H1 (cell line): ENCODE measurements around the gene NAV2. TPM values are rescaled to one million over a fixed set of nuclear protein-coding genes. Genes with fewer than 3 reads are reported as not detected.

Experiments
- E2F6 ChIP-seq: IDR thresholded peaks from 2 replicates; pipeline ENCODE4 v1.6.1; 2012; ENCODE audit warnings: inconsistent platforms
- HDAC2 ChIP-seq, 2 experiments: fragments of 300-600 bp in 1 of 2; sonication (generic) in 1 of 2; IDR thresholded peaks; 2 replicates each; pipeline ENCODE4 v1.6.1; 2011 to 2012; ENCODE audit warnings: low read depth in 2 of 2, low read length in 2 of 2, mild to moderate bottlenecking in 2 of 2, moderate library complexity in 2 of 2, borderline replicate concordance in 1 of 2, inconsistent platforms in 1 of 2
- JUND ChIP-seq: IDR thresholded peaks from 2 replicates; pipeline ENCODE4 v1.6.1; 2011; ENCODE audit warnings: mild to moderate bottlenecking, improper control_type of control experiment, low read length
- RXRA ChIP-seq: IDR thresholded peaks from 2 replicates; pipeline ENCODE4 v1.6.1; 2011; ENCODE audit warnings: low read depth, mild to moderate bottlenecking, low read length, moderate library complexity; ENCODE audit not compliant: insufficient read depth
- SP4 ChIP-seq: IDR thresholded peaks from 2 replicates; pipeline ENCODE4 v1.6.1; 2012; ENCODE audit warnings: low read length, inconsistent platforms
- SRF ChIP-seq: IDR thresholded peaks from 2 replicates; pipeline ENCODE4 v1.6.1; 2011; ENCODE audit warnings: mild to moderate bottlenecking, low read depth, low read length, moderate library complexity
- TBP ChIP-seq: IDR thresholded peaks from 2 replicates; pipeline ENCODE4 v1.6.1; 2011; ENCODE audit warnings: low read depth, low read length, improper control_type of control experiment
- YY1 ChIP-seq: IDR thresholded peaks from 2 replicates; pipeline ENCODE4 v1.6.1; 2011; ENCODE audit warnings: low read depth, mild to moderate bottlenecking, low read length
- polyA plus RNA-seq, 7 experiments: library from polyadenylated mRNA; depleted of rRNA in 3 of 7; stranded (reverse) in 5 of 7; unstranded in 2 of 7; fragments of >200 nt in 5 of 7; fragments of 200-250 nt in 2 of 7; gene quantifications; 1 replicate in 5 of 7; 2 replicates in 1 of 7; 4 replicates in 1 of 7; pipeline versions ENCODE4 v1.2.1 to v1.2.3, GENCODE V29; 2011 to 2013; ENCODE audit warnings: missing spikeins in 2 of 7, mixed read lengths in 2 of 7
- total RNA-seq: library from RNA; stranded (reverse); fragmentation: NEBNext Ultra II Directional; extraction: Animal tissue kit (Norgen Biotek cat#: 25700); gene quantifications from 2 replicates; pipeline ENCODE4 v1.2.1, GENCODE V29; 2021
- TF ChIP-seq, protein P1 (sequence below): IDR thresholded peaks from 2 replicates; pipeline ENCODE4 v1.6.1; 2011; ENCODE audit warnings: low read depth, mild to moderate bottlenecking, low read length; ENCODE audit not compliant: insufficient read depth

The NAV2 gene
- total and polyA plus RNA-seq, 2 of the 8 experiments (the other 6 are each of a cell fraction or from before 2014, with no cell fraction given) = 35.6 to 73.6 TPM

DNA sequence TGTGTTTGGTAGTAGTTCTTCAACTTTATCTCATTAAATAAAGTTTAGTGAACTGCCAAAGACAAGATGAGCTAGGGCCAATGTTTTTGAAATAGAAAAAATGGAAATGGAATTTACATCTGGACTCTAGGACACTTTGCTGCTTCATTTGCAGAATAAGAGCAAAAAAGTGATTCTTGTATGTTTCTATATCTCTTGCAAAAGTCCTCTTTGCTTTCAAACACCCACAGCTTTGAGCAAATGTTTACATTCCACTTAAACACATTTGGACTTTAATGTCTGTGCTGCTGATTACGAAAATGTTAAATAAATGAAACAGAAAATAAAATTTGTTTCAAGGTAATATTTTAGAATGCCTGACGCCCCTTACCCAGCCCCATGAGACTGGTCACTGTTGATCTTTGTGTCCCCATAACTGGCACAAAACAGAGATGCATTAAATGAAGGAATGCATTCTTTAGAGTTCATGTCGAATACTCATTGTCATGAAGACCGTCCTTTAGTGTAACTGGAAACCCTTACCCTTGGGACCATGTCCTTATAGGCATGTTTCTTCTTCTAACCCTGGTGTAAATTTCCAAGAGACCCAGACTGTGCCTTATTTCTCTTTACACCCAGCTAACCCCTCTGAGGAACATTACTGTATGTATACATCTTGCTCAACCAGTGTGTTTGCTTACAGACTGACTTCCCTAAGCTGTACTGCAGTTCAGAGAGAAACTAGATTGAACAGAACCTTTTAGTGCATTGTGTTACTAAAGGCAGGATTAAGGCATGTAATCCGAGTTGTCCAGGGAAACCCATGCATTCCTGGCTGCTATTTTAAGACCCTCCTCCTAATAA lies 199.7 kb downstream of the NAV2 start (continued):
- no peak for TF ChIP-seq JUND
- TF ChIP-seq TBP = no peak
- no peak for TF ChIP-seq HDAC2 (IDR thresholded peaks at IDR 0.05; ENCODE audit: borderline replicate concordance in 1 of 2, low read depth in 2 of 2, low read length in 2 of 2)
- no peak for TF ChIP-seq RXRA
- no peak for TF ChIP-seq E2F6
- no peak for TF ChIP-seq YY1
- no peak for TF ChIP-seq SRF
- TF ChIP-seq, protein P1, sequence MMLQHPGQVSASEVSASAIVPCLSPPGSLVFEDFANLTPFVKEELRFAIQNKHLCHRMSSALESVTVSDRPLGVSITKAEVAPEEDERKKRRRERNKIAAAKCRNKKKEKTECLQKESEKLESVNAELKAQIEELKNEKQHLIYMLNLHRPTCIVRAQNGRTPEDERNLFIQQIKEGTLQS = no peak
- no peak for TF ChIP-seq SP4
- TF ChIP-seq, all 59 proteins: peak for 0
